K562 (cell line): ENCODE measurements around the gene CNTN4. TPM values are rescaled to one million over a fixed set of nuclear protein-coding genes. Genes with fewer than 3 reads are reported as not detected.

Experiments
- ATAC-seq: fragments of 200-7000 bp; cut with Tn5 transposase; 3 replicates; pipeline ENCODE4 v1.9.1; 2020; ENCODE audit warnings: moderate library complexity
- BruUV-seq: library from RNA; stranded (reverse); fragments of 400-500 nt; replicated peaks from 2 replicates; lab custom pipeline; 2021; lab: Mats Ljungman, UMichigan
- CTCF ChIA-PET: fragments of 300-600 bp; formaldehyde crosslinking; extraction: SDS; loops from one replicate; lab custom pipeline; 2021; ENCODE audit warnings: low intra/inter-chr PET ratio; lab: Yijun Ruan, JAX
- POLR2A ChIA-PET: fragments of 300-600, 350-650 bp; sonication (Branson Sonifier 250); formaldehyde crosslinking; extraction: SDS; loops from one replicate; lab custom pipeline; 2021; ENCODE audit warnings: antibody characterized with exemption, inconsistent platforms; lab: Yijun Ruan, JAX
- DNase-seq, 4 experiments: peaks; one replicate each; pipeline versions ENCODE4 v3.0.0 to v3.0.0-alpha.2; 2011 to 2018; ENCODE audit warnings: low spot score in 3 of 4, mixed read lengths in 3 of 4; ENCODE audit errors: extremely low read depth in 1 of 4
- FAIRE-seq: peaks from 2 replicates; lab custom pipeline; 2011; peaks lifted over from hg19 to GRCh38; lab: Jason Lieb, UNC
- H2AFZ ChIP-seq: 2 replicates; pipeline ENCODE4 v1.6.0; 2011; ENCODE audit warnings: low read depth, low read length, control low read depth, inconsistent platforms
- H3K27ac ChIP-seq: fragments of 200-600 bp; 3 replicates; pipeline ENCODE4 v1.8.0; 2011; ENCODE audit warnings: low read depth, mild to moderate bottlenecking, control low read depth, inconsistent platforms, low read length, moderate library complexity, mixed read lengths; ENCODE audit errors: extremely low read depth
- H3K27me3 ChIP-seq, 2 experiments: fragments of 300-600 bp in 1 of 2; 2 replicates in 1 of 2; 3 replicates in 1 of 2; pipeline versions ENCODE4 v1.6.0 to v1.8.0; 2011; ENCODE audit warnings: inconsistent platforms in 2 of 2, low read length in 2 of 2, mild to moderate bottlenecking in 1 of 2, mixed read lengths in 1 of 2, moderate library complexity in 1 of 2; ENCODE audit not compliant: control insufficient read depth in 2 of 2, insufficient read depth in 2 of 2
- H3K36me3 ChIP-seq: fragments of 300-600 bp; 3 replicates; pipeline ENCODE4 v1.8.0; 2011; ENCODE audit warnings: mild to moderate bottlenecking, low read length, inconsistent platforms; ENCODE audit not compliant: control insufficient read depth, insufficient read depth
- H3K4me1 ChIP-seq, 2 experiments: fragments of 200-600 bp in 1 of 2; replicated peaks in 1 of 2; 2 replicates in 1 of 2; 3 replicates in 1 of 2; pipeline versions ENCODE4 v1.5.1 to v1.8.0; 2011; ENCODE audit warnings: inconsistent platforms in 2 of 2, low read length in 2 of 2, mild to moderate bottlenecking in 1 of 2, mixed read lengths in 1 of 2, moderate library complexity in 1 of 2; ENCODE audit not compliant: control insufficient read depth in 2 of 2, insufficient read depth in 2 of 2
- H3K4me2 ChIP-seq: 2 replicates; pipeline ENCODE4 v1.6.1; 2011; ENCODE audit warnings: low read length, control low read depth, inconsistent platforms, mixed read lengths; ENCODE audit not compliant: insufficient read depth
- H3K4me3 ChIP-seq: fragments of 200-600 bp; sonication (generic), shearing (Covaris generic); 2 replicates; pipeline ENCODE4 v1.5.1; 2016; ENCODE audit warnings: control low read depth, inconsistent platforms
- H3K79me2 ChIP-seq: fragments of 200-600 bp; 3 replicates; pipeline ENCODE4 v1.8.0; 2011; ENCODE audit warnings: low read length, inconsistent platforms; ENCODE audit not compliant: control insufficient read depth, insufficient read depth
- H3K9ac ChIP-seq, 2 experiments: 2 replicates each; pipeline versions ENCODE4 v1.6.0 to v1.6.1; 2011; ENCODE audit warnings: low read depth in 2 of 2, low read length in 2 of 2, control low read depth in 1 of 2, inconsistent platforms in 1 of 2, mild to moderate bottlenecking in 1 of 2, mixed read lengths in 1 of 2; ENCODE audit not compliant: insufficient read depth in 1 of 2
- H3K9me1 ChIP-seq: one replicate; pipeline ENCODE4 v1.6.0; 2011; ENCODE audit warnings: inconsistent platforms, mild to moderate bottlenecking, low read length, moderate library complexity; ENCODE audit not compliant: control insufficient read depth, insufficient read depth
- H3K9me3 ChIP-seq: replicated peaks from 2 replicates; pipeline ENCODE4 v1.5.1; 2011; ENCODE audit warnings: low read depth, low read length, inconsistent platforms; ENCODE audit not compliant: control insufficient read depth, insufficient read depth
- H4K20me1 ChIP-seq: replicated peaks from 2 replicates; pipeline ENCODE4 v1.6.1; 2011; ENCODE audit warnings: low read length, inconsistent platforms, mixed read lengths; ENCODE audit not compliant: control insufficient read depth, insufficient read depth
- ARID2 ChIP-seq: fragments of 450-650 bp; IDR thresholded peaks from 2 replicates; pipeline ENCODE4 v1.6.1; 2017; ENCODE audit warnings: antibody characterized with exemption, mild to moderate bottlenecking
- BHLHE40 ChIP-seq: IDR thresholded peaks from 2 replicates; pipeline ENCODE4 v1.6.1; 2011; ENCODE audit warnings: low read length, improper control_type of control experiment
- ERF ChIP-seq: fragments of 450-650 bp; formaldehyde crosslinking; IDR thresholded peaks from 2 replicates; pipeline ENCODE4 v1.4.0; 2020; ENCODE audit warnings: mild to moderate bottlenecking, mixed read lengths
- ESRRA ChIP-seq: fragments of 450-650 bp; IDR thresholded peaks from 2 replicates; pipeline ENCODE4 v1.6.1; 2014; ENCODE audit warnings: low read depth, mild to moderate bottlenecking, moderate library complexity, borderline replicate concordance
- FOXK2 ChIP-seq, 2 experiments: fragments of 450-650 bp; IDR thresholded peaks in 1 of 2; conservative IDR thresholded peaks in 1 of 2; 2 replicates each; pipeline ENCODE4 v1.6.1; 2016; ENCODE audit warnings: low read depth in 2 of 2, mild to moderate bottlenecking in 1 of 2
- HNRNPK ChIP-seq: fragments of 200-400 bp; formaldehyde crosslinking; IDR thresholded peaks from one replicate; pipeline ENCODE4 v1.6.1; 2018; ENCODE audit warnings: mild to moderate bottlenecking, low read depth, low read length; ENCODE audit not compliant: poor library complexity, severe bottlenecking
- NR0B1 ChIP-seq: fragments of 450-650 bp; IDR thresholded peaks from one replicate; pipeline ENCODE4 v1.6.1; 2018; ENCODE audit warnings: mild to moderate bottlenecking, moderate library complexity; ENCODE audit not compliant: partially characterized antibody
- PREB ChIP-seq: sonication (generic); formaldehyde crosslinking; IDR thresholded peaks from 2 replicates; pipeline ENCODE4 v1.8.1; 2023; ENCODE audit warnings: mild to moderate bottlenecking, missing genetic modification reagents
- PTRF ChIP-seq: fragments of 450-650 bp; IDR thresholded peaks from 2 replicates; pipeline ENCODE4 v1.6.1; 2016; ENCODE audit warnings: mild to moderate bottlenecking, missing genetic modification characterization, missing compliant biosample characterization
- SAFB ChIP-seq: fragments of 200-400 bp; formaldehyde crosslinking; IDR thresholded peaks from 2 replicates; pipeline ENCODE4 v1.6.1; 2017; ENCODE audit warnings: low read depth, low read length, borderline replicate concordance
- TOE1 ChIP-seq, 2 experiments: fragments of 450-650 bp in 1 of 2; sonication (generic) in 1 of 2; formaldehyde crosslinking in 1 of 2; IDR thresholded peaks; 2 replicates each; pipeline versions ENCODE4 v1.7.1 to v1.8.0; 2016 to 2022; ENCODE audit warnings: borderline replicate concordance in 2 of 2, mild to moderate bottlenecking in 2 of 2, antibody characterized with exemption in 1 of 2, inconsistent platforms in 1 of 2, low read depth in 1 of 2, missing genetic modification reagents in 1 of 2, moderate library complexity in 1 of 2
- ZBTB1 ChIP-seq: sonication (generic); formaldehyde crosslinking; IDR thresholded peaks from 2 replicates; pipeline ENCODE4 v1.8.1; 2023; ENCODE audit warnings: missing genetic modification reagents, low read depth, mild to moderate bottlenecking, borderline replicate concordance
- ZNF263 ChIP-seq: sonication (generic); formaldehyde crosslinking; IDR thresholded peaks from 2 replicates; pipeline ENCODE4 v1.8.0; 2022; ENCODE audit warnings: mild to moderate bottlenecking, missing genetic modification reagents, borderline replicate concordance
- ZNF316 ChIP-seq: fragments of 450-650 bp; IDR thresholded peaks from 2 replicates; pipeline ENCODE4 v1.6.1; 2016
- ZNF347 ChIP-seq: fragments of 450-650 bp; formaldehyde crosslinking; IDR thresholded peaks from 2 replicates; pipeline ENCODE4 v1.4.0; 2020; ENCODE audit warnings: low read depth, mild to moderate bottlenecking, moderate library complexity
- ZNF57 ChIP-seq: fragments of 450-650 bp; formaldehyde crosslinking; IDR thresholded peaks from 2 replicates; pipeline ENCODE4 v1.4.0; 2020; ENCODE audit warnings: mild to moderate bottlenecking, moderate library complexity
- WGBS: fragments of 100-300 bp; shearing (Covaris generic); methylation state at CpG from one replicate; pipeline ENCODE4 v1.1.6; 2016; ENCODE audit warnings: low coverage, mixed read lengths; ENCODE audit not compliant: insufficient coverage; ENCODE audit errors: missing lambda C conversion rate; 5-methylcytosine and 5-hydroxymethylcytosine counted together
- in situ Hi-C: fragments of 300-500 bp; cut with MboI; formaldehyde crosslinking; loops from 4 replicates; pipeline ENCODE4 v1.15.0; 2018; ENCODE audit warnings: inconsistent platforms, mixed read lengths
- intact Hi-C: fragments of 100-400 bp; cut with micrococcal nuclease; formaldehyde crosslinking; loops from 2 replicates; pipeline ENCODE4 v1.14.2; 2022
- polyA plus RNA-seq, 8 experiments: library from polyadenylated mRNA; depleted of rRNA in 4 of 8; stranded (reverse) in 5 of 8; unstranded in 3 of 8; fragments of >200 nt; fragmentation: Nextera tagmentation in 2 of 8; fragmentation: Illumina TruSeq in 1 of 8; extraction: Ambion mirVana in 2 of 8; extraction: Trizol in 1 of 8; gene quantifications; 2 replicates each; pipeline versions ENCODE4 v1.2.1 to v1.2.3, GENCODE V29; 2011 to 2014; ENCODE audit warnings: inconsistent platforms in 1 of 8, missing spikeins in 1 of 8
- total RNA-seq, 7 experiments: library from RNA; depleted of rRNA in 6 of 7; stranded (reverse); fragments of >200 nt in 6 of 7; fragmentation: Illumina TruSeq in 2 of 7; extraction: Trizol in 2 of 7; gene quantifications; 2 replicates each; pipeline versions ENCODE4 v1.2.1 to v1.2.3, GENCODE V29; 2011 to 2021; ENCODE audit warnings: low replicate concordance in 1 of 7
- TF ChIP-seq, protein P1 (sequence below): conservative IDR thresholded peaks from 2 replicates; pipeline ENCODE4 v1.6.1; 2011; ENCODE audit warnings: low read depth, mild to moderate bottlenecking, low read length; ENCODE audit not compliant: control insufficient read depth
- TF ChIP-seq, protein P2 (sequence below): IDR thresholded peaks from 2 replicates; pipeline ENCODE4 v1.6.1; 2011; ENCODE audit not compliant: insufficient read length; ENCODE audit errors: extremely low read depth

The CNTN4 gene
- total and polyA plus RNA-seq, 9 of the 15 experiments (the other 6 are each of a cell fraction or from before 2014, with no cell fraction given) = not detected

GRCh38 chr3:2535206-2535605 is 436.5 kb downstream of the CNTN4 start (continued):
- TF ChIP-seq ESRRA = no peak
- TF ChIP-seq BHLHE40 = no peak
- TF ChIP-seq ERF (CRISPR knock-in tag) = no peak
- TF ChIP-seq, protein P1, sequence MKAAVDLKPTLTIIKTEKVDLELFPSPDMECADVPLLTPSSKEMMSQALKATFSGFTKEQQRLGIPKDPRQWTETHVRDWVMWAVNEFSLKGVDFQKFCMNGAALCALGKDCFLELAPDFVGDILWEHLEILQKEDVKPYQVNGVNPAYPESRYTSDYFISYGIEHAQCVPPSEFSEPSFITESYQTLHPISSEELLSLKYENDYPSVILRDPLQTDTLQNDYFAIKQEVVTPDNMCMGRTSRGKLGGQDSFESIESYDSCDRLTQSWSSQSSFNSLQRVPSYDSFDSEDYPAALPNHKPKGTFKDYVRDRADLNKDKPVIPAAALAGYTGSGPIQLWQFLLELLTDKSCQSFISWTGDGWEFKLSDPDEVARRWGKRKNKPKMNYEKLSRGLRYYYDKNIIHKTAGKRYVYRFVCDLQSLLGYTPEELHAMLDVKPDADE = no peak
- TF ChIP-seq FOXK2 (conservative IDR thresholded peaks at IDR 0.05 in 1 of 2, IDR thresholded peaks at IDR 0.05 in 1 of 2; ENCODE audit: low read depth in 2 of 2) = no peak
- no peak for TF ChIP-seq ZNF263

DNA sequence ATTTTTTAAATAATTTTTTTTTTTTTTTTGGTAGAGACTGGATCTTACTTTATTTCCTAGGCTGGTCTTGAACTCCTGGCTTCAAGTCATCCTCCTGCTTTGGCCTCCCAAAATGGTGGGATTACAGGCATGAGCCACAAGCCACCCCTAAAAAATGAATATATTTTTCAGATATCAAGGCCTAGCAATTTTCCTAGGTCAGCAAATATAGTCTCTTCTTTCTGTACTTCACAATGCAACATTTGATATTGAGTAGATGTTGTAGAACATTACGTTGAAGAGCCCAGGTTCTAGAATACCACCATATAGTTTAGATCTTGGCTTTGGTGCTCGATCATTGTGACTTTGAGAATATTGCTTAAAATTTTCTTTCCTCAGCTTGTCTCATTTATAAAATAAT is 437.9 kb downstream of the CNTN4 start:
- Histone ChIP-seq H3K27ac (no peak overlapping the region), H3K27me3 (no peaks in the 10 kb centered on the region), H3K9me1 (no peaks in the 10 kb centered on the region), H3K79me2 (no peaks in the 10 kb centered on the region), H3K9me3 (no peaks in the 10 kb centered on the region; the same call in 1 of the 2 replicates), H3K4me1 (no peaks in the 10 kb centered on the region), H3K4me2 (no peak overlapping the region), H3K36me3 (no peaks in the 10 kb centered on the region), H3K4me3 (no peak overlapping the region), H3K9ac (no peak overlapping the region), H4K20me1 (no peaks in the 10 kb centered on the region), H2AFZ (no peak overlapping the region)
- intact Hi-C loops (no loop called here), in situ Hi-C loops (no loop called here)
- CTCF ChIA-PET = no interaction called here
- FAIRE-seq (no peak), DNase-seq (no peak), ATAC-seq (no peak)
- POLR2A ChIA-PET = no interaction called here
- no TSS peak for BruUV-seq
- WGBS = 2% methylated on average over 2 of the region's 2 CpGs
- TF ChIP-seq NR0B1 = no peak
- TF ChIP-seq, protein P2, sequence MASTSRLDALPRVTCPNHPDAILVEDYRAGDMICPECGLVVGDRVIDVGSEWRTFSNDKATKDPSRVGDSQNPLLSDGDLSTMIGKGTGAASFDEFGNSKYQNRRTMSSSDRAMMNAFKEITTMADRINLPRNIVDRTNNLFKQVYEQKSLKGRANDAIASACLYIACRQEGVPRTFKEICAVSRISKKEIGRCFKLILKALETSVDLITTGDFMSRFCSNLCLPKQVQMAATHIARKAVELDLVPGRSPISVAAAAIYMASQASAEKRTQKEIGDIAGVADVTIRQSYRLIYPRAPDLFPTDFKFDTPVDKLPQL = no peak
- no peak for TF ChIP-seq HNRNPK
- TF ChIP-seq ZNF57 (CRISPR knock-in tag) = no peak
- 0 out of 2 replicates have a peak, but pooled peaks have one; percentile 24 for TF ChIP-seq ZNF316
- no peak for TF ChIP-seq PTRF (tag)
- TF ChIP-seq SAFB = no peak
- no peak for TF ChIP-seq TOE1 (IDR thresholded peaks at IDR 0.05; ENCODE audit: borderline replicate concordance)
- no peak for TF ChIP-seq TOE1 (CRISPR knock-in tag; IDR thresholded peaks at IDR 0.05; ENCODE audit: borderline replicate concordance, low read depth)
- TF ChIP-seq PREB (CRISPR knock-in tag) = no peak
- no peak for TF ChIP-seq ARID2
- no peak for TF ChIP-seq ZBTB1 (CRISPR knock-in tag)
- TF ChIP-seq ZNF347 (CRISPR knock-in tag) = no peak
